Body of pancreas (tissue), 4 donors: ENCODE data around the gene HBB. TPM values are rescaled to one million over a fixed set of nuclear protein-coding genes. Genes with fewer than 3 reads are reported as not detected.

ENCODE experiments used
- ATAC-seq: fragments of 150-250 bp; one replicate; pipeline ENCODE4 v1.9.1; 2016
- DNase-seq, 4 donors: peaks; one replicate each; pipeline ENCODE4 v3.0.0-alpha.2; 2019
- H3K27ac ChIP-seq, 4 donors: fragments of 200-600 bp; sonication (generic); 1 replicate in 3 of 4; 2 replicates in 1 of 4; pipeline versions ENCODE4 v1.5.1 to v1.6.1; 2016 to 2019; ENCODE audit warnings: mild to moderate bottlenecking in 1 of 4, mixed read lengths in 1 of 4, moderate library complexity in 1 of 4
- H3K27me3 ChIP-seq, 2 donors: fragments of 200-600 bp; sonication (generic); one replicate each; pipeline ENCODE4 v1.6.0; 2016; ENCODE audit warnings: mild to moderate bottlenecking in 1 of 2
- H3K36me3 ChIP-seq, 2 donors: fragments of 200-600 bp; sonication (generic); replicated peaks in 1 of 2; 2 replicates each; pipeline ENCODE4 v1.5.1; 2016; ENCODE audit warnings: low read depth in 2 of 2; ENCODE audit not compliant: insufficient read depth in 1 of 2
- H3K4me1 ChIP-seq: fragments of 200-600 bp; sonication (generic); one replicate; pipeline ENCODE4 v1.6.0; 2016
- H3K4me3 ChIP-seq, 2 donors: fragments of 200-600 bp; sonication (generic); 1 replicate in 1 of 2; 2 replicates in 1 of 2; pipeline ENCODE4 v1.5.1; 2016 to 2019
- H3K9me3 ChIP-seq, 3 donors: fragments of 200-600 bp; sonication (generic); 1 replicate in 2 of 3; 2 replicates in 1 of 3; pipeline ENCODE4 v1.5.1; 2016
- CTCF ChIP-seq, 7 experiments: fragments of 450-650 bp in 4 of 7; fragments of 200-600 bp in 3 of 7; sonication (generic) in 3 of 7; IDR thresholded peaks; one replicate each; pipeline ENCODE4 v1.5.1; 2016 to 2019; ENCODE audit warnings: antibody characterized with exemption in 7 of 7
- POLR2A ChIP-seq, 3 donors: fragments of 450-650 bp; IDR thresholded peaks; one replicate each; pipeline ENCODE4 v1.6.1; 2016; ENCODE audit warnings: antibody characterized with exemption in 3 of 3, mild to moderate bottlenecking in 2 of 3
- WGBS, 2 donors: methylation state at CpG; one replicate each; pipeline ENCODE4 v1.1.5; 2017; 5-methylcytosine and 5-hydroxymethylcytosine counted together
- intact Hi-C: fragments of 100-400 bp; cut with DNase I; formaldehyde crosslinking; loops from one replicate; pipeline ENCODE4 v1.15.1; 2023
- total RNA-seq, 2 donors: library from RNA; depleted of rRNA; stranded (reverse); fragments of >200 nt; gene quantifications; one replicate each; pipeline ENCODE4 v1.1.0, GENCODE V29; 2016

The HBB gene
- total RNA-seq, 2 donors from 2014 or later, result 13.0 TPM; not detected in 1

- no peaks in the 10 kb centered on the region for H3K9me3 ChIP-seq
- intact Hi-C loops, result no loop called here
- WGBS, 2 donors, result 27 to 29% methylated on average over 2 of the region's 2 CpGs
- ATAC-seq (no peak), DNase-seq (no peak)
- no peaks in the 10 kb centered on the region for H3K4me1 ChIP-seq
- no peak for TF ChIP-seq POLR2A (IDR thresholded peaks at IDR 0.05)
- TF ChIP-seq CTCF (IDR thresholded peaks at IDR 0.05), result no peak
- H3K27ac ChIP-seq, result no peak overlapping the region
- no peaks in the 10 kb centered on the region for H3K27me3 ChIP-seq
- H3K4me3 ChIP-seq, result no peak overlapping the region
- H3K36me3 ChIP-seq, result no peaks in the 10 kb centered on the region
These were observed 11.6 kb upstream of the HBB start for GRCh38 chr11:5238486-5238885.

- intact Hi-C loops, result no loop called here
- ATAC-seq, result no peak
- WGBS, 2 donors, result 73 to 76% methylated on average over 2 of the region's 2 CpGs
- H3K27me3 ChIP-seq, result no peaks in the 10 kb centered on the region
- TF ChIP-seq POLR2A (IDR thresholded peaks at IDR 0.05) (no peak), CTCF (IDR thresholded peaks at IDR 0.05) (no peak)
- H3K4me3 ChIP-seq, result no peak overlapping the region
- DNase-seq, result no peak
- no peak overlapping the region for H3K27ac ChIP-seq
- H3K9me3 ChIP-seq, result no peaks in the 10 kb centered on the region
- H3K4me1 ChIP-seq, result no peaks in the 10 kb centered on the region
- no peaks in the 10 kb centered on the region for H3K36me3 ChIP-seq
These were observed 10.5 kb upstream of the HBB start for GRCh38 chr11:5237420-5237819.

GRCh38 chr11:5235364-5236095 lies 8.7 kb upstream of the HBB start:
- Histone ChIP-seq H3K36me3 (no peaks in the 10 kb centered on the region), H3K9me3 (no peaks in the 10 kb centered on the region), H3K4me1 (no peaks in the 10 kb centered on the region), H3K27ac (no peak overlapping the region), H3K27me3 (no peaks in the 10 kb centered on the region), H3K4me3 (no peak overlapping the region)
- intact Hi-C loops, result no loop called here
- TF ChIP-seq POLR2A (IDR thresholded peaks at IDR 0.05), result no peak
- TF ChIP-seq CTCF (IDR thresholded peaks at IDR 0.05), result no peak
- 71 to 76% methylated on average over 5 of the region's 5 CpGs for WGBS, 2 donors
- ATAC-seq (no peak), DNase-seq (no peak)

- H3K36me3 ChIP-seq, result no peaks in the 10 kb centered on the region
- ATAC-seq (no peak), DNase-seq (no peak)
- TF ChIP-seq POLR2A (IDR thresholded peaks at IDR 0.05) (no peak), CTCF (IDR thresholded peaks at IDR 0.05) (no peak)
- intact Hi-C loops, result no loop called here
- no peak within 1 kb of the TSS for H3K4me3 ChIP-seq
- H3K9me3 ChIP-seq, result no peaks in the 10 kb centered on the region
- H3K4me1 ChIP-seq, result no peaks in the 10 kb centered on the region
- H3K27me3 ChIP-seq, result no peaks in the 10 kb centered on the region
- H3K27ac ChIP-seq, result no peak within 1 kb of the TSS
- WGBS, 2 donors, result 25 to 39% methylated on average over 2 of the region's 2 CpGs
These were observed 7.5 kb upstream of the HBB start, which contains the start of gene HBD for GRCh38 chr11:5234381-5234834. HBD (minus strand) TSS chr11:5234483; CDS start chr11:5234433, 50 bp downstream.

- H3K9me3 ChIP-seq, result no peaks in the 10 kb centered on the region
- 67 to 70% methylated on average over 1 of the region's 1 CpG for WGBS, 2 donors
- H3K27ac ChIP-seq, result no peak overlapping the region
- no peaks in the 10 kb centered on the region for H3K36me3 ChIP-seq
- no peak for ATAC-seq
- intact Hi-C loops, result no loop called here
- no peaks in the 10 kb centered on the region for H3K4me1 ChIP-seq
- TF ChIP-seq POLR2A (IDR thresholded peaks at IDR 0.05), result no peak
- TF ChIP-seq CTCF (IDR thresholded peaks at IDR 0.05), result no peak
- no peaks in the 10 kb centered on the region for H3K27me3 ChIP-seq
- no peak overlapping the region for H3K4me3 ChIP-seq
- DNase-seq, result no peak
These were observed 6.4 kb upstream of the HBB start for GRCh38 chr11:5233307-5233706.
